CD4-positive, alpha-beta T cell treated with Interleukin-17A for 1 hour (primary cell): Measurements from ENCODE around the gene BNIPL.

ENCODE experiments used
- DNase-seq: peaks from one replicate; pipeline ENCODE4 v3.0.0-alpha.2; 2020

Gene BNIPL

DNA sequence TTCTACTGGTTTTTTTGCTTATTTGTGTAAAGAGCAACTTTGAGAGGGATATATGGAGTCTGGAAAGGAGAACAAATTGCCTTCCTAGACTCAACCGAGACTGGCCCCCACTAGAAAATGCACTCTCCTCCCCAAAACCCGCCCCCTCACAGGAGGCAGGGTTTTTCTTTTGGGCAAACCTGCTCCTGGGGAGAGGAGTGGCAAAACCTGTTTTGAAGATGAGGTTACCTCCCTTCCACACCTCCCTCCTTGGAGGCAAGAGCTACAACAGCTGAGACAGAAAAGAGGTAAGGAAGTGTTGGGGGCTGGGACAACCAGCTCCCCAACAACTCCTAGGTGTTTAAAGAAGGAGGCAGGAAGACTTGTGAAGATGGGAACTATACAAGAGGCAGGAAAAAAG, at the start of gene BNIPL:
BNIPL (plus strand) TSS at position 231 of the 400 bp plus-strand sequence; CDS start at position 371, 140 bp downstream.
- no peak for DNase-seq

GRCh38 chr1:150987924-150988323, 48.5 kb upstream of the BNIPL start:
- no peak for DNase-seq

GRCh38 chr1:150992626-150993025, 43.8 kb upstream of the BNIPL start:
- no peak for DNase-seq

DNA sequence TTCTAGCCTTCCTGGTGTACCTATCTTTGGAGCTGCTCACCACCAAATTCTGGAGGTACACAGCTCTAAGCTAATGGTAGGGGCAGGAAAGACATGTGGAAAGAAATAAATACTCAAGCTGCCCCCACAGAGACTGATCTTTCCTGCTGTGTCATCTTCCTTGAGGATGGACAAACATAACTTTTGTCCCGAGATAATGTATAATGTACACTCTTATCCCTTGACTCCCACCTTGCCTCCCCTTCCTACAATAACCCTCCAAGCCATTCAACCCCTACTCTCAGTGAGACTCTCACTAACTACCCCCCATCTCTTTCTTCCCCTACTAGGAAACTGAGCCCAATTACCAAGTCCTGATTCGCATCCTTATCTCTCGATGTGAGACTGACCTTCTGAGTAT, 42.1 kb upstream of the BNIPL start:
- DNase-seq: no peak

- DNase-seq: no peak
Observed at GRCh38 chr1:150995460-150995859, 40.9 kb upstream of the BNIPL start.

GRCh38 chr1:150995896-150996295, 40.5 kb upstream of the BNIPL start:
- peak; percentile 62 for DNase-seq

DNA sequence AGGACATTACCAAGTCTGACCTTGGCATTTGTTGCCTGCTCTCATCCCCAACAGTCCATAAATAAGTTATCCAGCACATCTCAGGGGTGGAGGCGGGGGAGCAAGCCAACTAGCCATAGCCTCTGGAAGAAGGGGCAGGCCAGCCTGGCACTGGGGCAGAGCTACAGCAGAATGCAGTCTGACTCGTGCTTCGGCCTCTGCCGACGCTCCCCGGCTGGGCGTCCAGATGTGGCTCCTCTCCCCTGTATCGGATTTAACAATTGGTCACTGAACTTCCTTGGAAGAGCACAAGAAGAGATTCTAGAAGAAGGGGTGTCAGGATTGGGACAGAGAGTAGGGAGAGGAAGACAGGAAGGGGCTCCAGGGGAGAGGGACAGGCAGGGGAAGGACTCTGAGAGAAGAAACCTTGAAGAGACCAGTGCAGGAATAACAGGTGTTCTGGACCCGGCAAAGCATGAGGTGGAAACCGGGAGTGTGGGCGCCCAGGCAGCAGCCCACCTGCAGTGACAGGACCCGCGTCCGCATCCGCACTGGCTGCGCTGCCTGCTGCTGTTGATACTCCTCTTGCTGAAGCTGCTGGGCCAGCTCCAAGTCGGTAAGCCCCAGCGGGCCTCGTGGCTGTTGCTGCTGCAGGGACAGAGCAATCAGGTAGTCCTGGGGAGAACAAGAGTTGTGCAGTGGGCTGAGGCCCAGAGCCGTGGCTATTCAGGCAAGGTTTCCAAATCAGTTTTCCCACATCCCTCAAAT, 39.1 kb upstream of the BNIPL start:
- DNase-seq: no peak

DNA sequence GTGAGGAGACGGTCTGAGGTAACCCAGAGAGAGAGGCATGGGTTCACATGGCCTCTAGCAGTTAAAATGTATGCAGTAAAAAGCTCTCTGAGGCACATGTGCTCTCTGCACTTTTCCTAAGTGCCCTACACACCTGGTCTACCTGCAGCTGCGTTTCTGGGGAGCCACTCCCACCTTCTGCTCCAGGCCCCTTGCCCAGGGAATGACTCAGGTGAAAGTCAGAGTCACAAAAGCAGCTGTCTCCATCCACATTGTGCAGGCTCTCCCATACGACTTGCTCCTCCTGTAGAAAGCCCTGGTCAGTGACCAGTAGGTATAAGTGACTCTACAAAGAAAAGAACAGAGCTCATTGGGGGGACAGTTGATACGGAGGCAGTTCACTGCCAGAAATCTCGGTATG, 38.4 kb upstream of the BNIPL start:
- no peak for DNase-seq

DNA sequence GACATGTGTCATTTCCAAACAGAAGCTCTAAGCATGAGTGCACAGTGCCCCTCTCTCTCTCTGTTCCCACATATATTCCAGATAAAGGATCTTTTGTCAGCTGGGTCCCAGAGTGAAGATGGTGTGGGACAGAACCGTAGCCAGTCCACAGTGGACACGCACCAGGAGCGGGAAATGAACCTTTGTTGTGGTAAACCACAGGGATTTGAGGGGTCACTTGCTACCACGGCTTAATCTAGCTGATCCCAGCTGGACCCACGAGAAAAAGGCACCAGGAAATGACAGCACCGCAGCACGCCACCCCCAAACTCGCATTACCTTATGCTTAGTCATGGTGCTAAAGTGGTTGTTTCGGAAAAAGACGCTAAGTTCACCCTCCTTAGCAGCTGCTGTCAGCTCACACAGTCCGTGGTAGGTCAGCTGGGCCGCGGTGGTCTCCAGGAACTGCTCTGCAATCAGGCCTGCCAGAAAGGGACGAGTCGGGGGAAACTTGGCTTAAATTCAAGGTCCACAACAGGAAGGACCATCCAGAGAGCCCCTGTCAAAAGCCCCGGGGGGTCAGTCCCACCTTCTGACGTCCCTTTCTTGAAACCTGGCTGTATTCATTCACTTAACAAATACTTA, 37.2 kb upstream of the BNIPL start:
- DNase-seq: no peak

DNA sequence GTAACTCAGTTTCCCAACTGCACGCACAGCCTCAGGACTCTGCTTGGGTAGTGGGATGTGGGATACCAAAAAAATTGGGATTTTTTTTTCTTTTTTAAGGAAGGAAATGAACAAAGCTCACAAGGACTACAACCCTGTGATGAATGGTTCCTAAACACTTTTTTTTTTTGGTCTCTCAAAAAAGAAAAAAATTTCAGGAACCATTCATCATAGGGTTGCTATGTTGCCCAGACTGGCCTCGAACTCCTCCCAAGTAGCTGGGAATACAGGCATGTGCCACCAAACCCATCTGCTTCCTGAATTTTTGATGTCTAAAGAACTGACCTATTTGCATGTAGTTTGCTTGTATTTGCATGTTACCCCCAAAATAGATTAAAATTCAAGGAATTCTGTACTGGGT, 36.5 kb upstream of the BNIPL start:
- DNase-seq: no peak

DNA sequence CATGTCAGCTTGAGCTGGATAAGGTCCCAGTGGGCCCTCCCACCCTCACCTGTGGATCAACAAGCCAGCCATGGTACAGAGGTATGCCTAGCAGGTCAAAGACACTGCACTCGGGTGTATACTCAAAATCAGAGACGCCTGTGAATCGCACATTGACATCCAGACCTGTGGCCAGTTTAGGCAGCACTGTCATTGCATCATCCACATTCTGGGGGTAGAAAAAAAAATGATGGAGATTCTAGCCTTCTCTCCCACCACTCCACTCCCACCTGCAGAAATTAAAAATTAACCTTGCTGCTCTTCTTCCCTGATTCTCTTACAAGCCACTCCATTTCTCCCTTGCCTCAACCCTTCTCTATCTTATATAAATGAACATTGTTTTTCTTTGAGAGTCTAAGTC, 36.0 kb upstream of the BNIPL start:
- no peak for DNase-seq

GRCh38 chr1:151001602-151002001, 34.8 kb upstream of the BNIPL start:
- DNase-seq: no peak

DNA sequence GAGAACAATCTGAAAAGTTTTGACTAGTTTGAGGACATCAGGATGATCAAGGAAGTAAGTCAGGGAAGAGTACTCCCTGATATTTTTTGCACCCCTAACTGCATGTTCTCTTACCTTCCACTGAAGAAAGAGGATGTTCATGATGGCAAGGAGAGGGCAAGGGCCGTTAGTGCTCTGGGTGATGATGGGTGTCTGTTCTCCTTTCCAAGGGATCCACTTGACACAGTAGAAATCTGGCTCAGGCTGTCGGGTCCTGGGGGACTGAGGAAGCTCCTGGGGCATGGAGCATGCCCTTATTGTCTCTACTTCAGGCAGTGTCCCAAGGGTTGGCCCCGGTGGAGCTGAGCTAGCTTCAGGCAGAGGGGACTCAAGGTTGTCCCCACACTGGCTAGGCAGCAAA, 34.3 kb upstream of the BNIPL start:
- no peak for DNase-seq

DNA sequence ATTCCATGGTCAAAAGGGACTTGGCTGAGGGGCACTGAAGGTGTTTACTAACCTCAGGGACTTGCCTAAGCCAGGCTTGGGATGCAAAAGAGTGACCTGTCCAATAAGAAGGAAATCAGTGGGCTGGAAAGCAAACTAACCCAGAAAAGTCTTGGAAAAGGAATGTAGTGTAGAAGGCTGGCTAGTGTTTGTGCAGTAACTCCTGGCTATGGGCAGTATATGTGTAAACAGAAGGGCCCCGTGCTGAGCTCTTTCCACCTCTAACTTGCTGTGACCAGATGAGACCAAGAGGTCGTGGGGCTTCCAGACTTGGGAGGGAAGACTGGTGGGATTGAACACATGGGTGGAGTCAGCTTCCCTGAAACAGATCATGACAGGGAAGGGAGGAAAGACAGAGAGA, 33.8 kb upstream of the BNIPL start:
- DNase-seq: no peak

DNA sequence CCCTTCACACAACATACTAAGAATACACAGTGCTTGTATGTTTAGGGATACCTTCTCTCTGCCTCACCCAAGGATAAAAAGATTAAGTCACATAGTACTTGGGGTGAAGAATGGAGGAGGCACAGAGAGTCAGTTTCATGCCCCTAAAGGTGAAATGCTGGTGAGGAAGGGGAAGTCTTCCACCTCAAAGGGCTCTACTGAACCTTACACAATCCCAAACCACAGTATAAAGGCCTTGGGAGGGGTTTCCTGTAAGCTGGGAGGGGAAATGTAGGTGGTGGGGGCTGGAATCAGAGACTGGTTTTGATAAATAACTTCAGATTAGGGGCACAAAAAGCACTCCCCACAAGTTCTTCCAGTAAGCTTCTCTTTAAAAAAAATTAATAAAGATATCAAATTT, 33.2 kb upstream of the BNIPL start:
- DNase-seq: peak; percentile 52

- peak; percentile 12 for DNase-seq
Observed at GRCh38 chr1:151005729-151006319, 30.6 kb upstream of the BNIPL start.

GRCh38 chr1:151006327-151007052, 29.9 kb upstream of the BNIPL start, which contains the start of gene MINDY1:
Gene MINDY1 (minus strand): TSS chr1:151006902. CDS start chr1:151002617, 4,285 bp downstream.
- DNase-seq: peak; percentile 55

DNA sequence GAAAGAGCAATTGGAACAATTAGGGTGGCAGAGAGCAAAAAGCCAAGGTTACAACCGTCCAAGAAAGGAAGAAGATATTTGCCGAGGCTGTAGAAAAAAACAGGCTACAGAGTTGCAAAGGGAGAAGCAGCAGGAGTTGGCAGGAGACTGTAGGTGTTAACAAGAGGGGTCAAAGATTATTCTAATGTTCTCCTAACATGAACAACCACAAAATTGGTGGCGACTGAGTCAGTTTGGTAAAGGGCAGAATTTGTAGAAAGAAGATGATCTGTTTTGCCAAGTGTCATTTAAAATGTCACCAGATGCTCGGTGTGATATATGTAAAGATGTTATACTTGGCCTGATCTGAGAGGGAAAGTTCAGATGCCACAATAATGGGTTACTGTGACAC, 28.5 kb upstream of the BNIPL start:
- no peak for DNase-seq

DNA sequence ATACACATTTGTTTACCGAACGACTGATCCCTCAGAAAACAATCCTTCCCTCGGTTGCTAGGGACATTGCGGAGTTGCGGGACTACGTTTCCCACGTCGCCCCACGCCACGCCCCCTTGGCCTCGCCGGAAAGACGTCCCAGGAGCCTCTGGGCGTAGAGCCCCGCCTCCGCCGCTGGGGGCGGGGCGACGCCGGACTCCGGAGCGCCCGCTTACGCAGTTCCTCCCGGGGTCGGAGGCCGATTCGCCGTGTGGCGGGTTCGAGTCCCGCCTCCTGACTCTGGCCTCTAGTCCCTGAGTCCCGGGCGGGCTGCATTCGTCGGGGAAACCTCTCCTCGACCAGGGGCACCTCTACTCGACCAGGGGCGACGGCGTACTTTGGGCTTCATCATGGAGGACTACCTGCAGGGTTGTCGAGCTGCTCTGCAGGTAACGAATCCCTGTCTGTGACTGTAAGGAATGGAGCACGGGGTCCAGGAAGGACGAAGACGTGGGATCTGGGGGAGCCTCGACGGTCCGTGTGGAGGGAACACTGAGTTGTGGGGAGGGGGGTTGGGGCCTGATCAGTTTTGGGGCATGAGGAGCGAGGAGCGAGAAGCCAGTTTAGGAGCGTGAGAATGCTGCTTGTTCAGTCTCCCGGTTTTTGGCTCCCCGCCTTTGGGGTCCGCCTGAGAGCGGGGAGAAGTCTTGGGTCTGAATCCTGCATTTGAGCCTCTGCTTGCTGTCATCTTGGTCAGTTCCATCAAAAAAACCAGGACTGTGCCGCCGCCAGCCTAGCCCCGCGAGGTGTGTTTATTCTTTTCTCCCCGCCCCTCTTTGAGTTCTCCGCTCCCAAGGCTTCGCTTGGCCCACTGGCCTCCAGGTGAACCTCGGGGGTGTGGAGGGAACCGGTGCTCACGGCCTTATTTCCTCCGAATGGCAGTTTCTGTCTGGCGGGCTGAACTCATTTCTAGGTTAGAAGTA, 27.9 kb upstream of the BNIPL start, which contains the start of gene PRUNE1:
PRUNE1 (plus strand) TSS at position 206 of the 962 bp plus-strand sequence; CDS start at position 390, 184 bp downstream.
- DNase-seq: peak; percentile 99

DNA sequence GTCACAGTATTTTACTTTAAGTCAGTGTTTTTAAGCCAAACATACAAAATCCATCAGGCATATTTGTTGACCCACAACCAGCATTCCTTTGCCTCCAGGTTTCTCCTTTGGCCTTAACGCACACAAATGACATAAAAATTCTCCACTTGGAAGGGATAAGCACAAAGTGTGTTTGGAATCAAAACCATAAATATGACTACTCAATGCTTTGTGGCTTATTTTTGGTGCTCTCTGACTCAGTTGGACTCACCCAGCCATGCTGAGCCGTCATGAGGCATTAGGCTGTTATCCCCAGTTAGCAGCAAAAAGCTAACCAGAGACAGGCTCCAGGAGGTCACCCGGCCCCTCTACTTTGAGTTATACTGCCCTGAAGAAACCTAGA, 27.2 kb upstream of the BNIPL start:
- no peak for DNase-seq

DNA sequence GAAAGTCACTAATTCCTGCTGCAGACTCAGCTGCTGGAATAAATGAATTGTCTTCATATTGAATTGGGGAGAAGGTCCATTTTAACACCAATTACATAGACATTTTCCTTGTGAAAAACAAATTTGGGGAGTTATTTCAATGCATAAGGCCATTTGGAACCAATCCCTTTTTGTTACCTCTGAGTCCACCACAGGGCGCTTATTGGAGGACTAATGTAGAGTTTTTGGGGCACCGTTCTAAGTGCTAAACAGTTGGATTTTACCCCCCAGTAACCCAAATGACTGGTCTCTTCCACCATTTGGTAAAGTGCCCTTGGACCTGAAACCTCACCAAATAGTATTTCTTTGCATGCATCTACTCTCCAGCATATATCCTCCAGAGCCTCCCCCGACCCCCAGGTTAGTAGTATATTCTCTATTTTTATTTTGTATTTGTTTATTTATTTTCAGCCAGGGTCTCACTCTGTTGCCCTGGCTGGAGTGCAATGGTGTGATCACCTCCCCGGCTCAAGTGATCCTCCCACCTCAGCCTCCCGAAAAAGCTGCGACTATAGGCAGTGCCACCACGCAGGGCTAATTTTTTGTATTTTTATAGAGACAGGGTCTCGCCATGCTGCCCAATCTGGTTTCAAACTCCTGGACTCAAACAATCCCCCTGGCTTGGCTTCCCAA, 26.6 kb upstream of the BNIPL start:
- DNase-seq: no peak

DNA sequence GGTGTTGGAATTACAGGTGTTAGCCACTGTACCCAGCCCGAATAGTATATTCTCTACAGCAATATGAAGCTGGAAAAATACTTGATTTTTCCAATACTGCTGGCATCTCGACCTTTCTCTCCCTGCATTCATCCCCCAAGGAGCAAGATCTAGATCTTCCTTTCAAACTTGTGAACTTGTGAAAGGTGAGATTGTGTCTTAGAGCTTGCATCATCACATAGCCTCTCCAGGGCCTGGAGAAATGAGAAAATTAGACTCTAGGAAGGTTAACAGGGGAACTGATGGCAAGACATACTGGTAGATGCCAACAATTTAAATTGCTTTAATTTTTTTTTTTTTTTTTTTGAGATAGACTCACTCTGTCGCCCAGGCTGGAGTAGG, 26.1 kb upstream of the BNIPL start:
- no peak for DNase-seq
